Calu3 (cell line): Measurements from ENCODE around the gene NOSTRIN. TPM values are rescaled to one million over a fixed set of nuclear protein-coding genes. Genes with fewer than 3 reads are reported as not detected.
A peak's percentile ranks its signal among the peaks of the same experiment; 100 is the strongest.

Experiments
- BruUV-seq: library from RNA; stranded (reverse); fragments of 400-500 nt; replicated peaks from 2 replicates; lab custom pipeline; 2021; lab: Mats Ljungman, UMichigan
- CTCF ChIA-PET: fragments of 300-600 bp; sonication (Branson Sonifier 250); formaldehyde crosslinking; loops from one replicate; lab custom pipeline; 2022; ENCODE audit warnings: antibody characterized with exemption; lab: Charles Lee
- DNase-seq: peaks from one replicate; pipeline ENCODE4 v3.0.0; 2022
- H3K27ac Mint-ChIP-seq: one replicate; pipeline ENCODE4 v1.8.0; 2022; ENCODE audit warnings: mixed read lengths; ENCODE audit not compliant: unreplicated experiment
- H3K27me3 Mint-ChIP-seq: one replicate; pipeline ENCODE4 v1.8.0; 2022; ENCODE audit warnings: mixed read lengths; ENCODE audit not compliant: unreplicated experiment
- H3K36me3 Mint-ChIP-seq: one replicate; pipeline ENCODE4 v1.8.0; 2022; ENCODE audit warnings: mild to moderate bottlenecking, moderate library complexity, mixed read lengths; ENCODE audit not compliant: insufficient read depth, unreplicated experiment
- H3K4me1 Mint-ChIP-seq: one replicate; pipeline ENCODE4 v1.8.0; 2022; ENCODE audit warnings: mild to moderate bottlenecking, low read depth, mixed read lengths; ENCODE audit not compliant: unreplicated experiment
- H3K4me3 Mint-ChIP-seq: one replicate; pipeline ENCODE4 v1.8.0; 2022; ENCODE audit warnings: mild to moderate bottlenecking, low read depth, moderate library complexity, mixed read lengths; ENCODE audit not compliant: unreplicated experiment
- H3K9me3 Mint-ChIP-seq: one replicate; pipeline ENCODE4 v1.8.0; 2022; ENCODE audit warnings: low read depth, mixed read lengths; ENCODE audit not compliant: unreplicated experiment
- intact Hi-C: fragments of 100-400 bp; cut with micrococcal nuclease; formaldehyde crosslinking; loops from one replicate; pipeline ENCODE4 v1.10.0; 2022; ENCODE audit not compliant: unreplicated experiment
- total RNA-seq: library from RNA; stranded (reverse); gene quantifications from 2 replicates; pipeline ENCODE4 v1.2.3, GENCODE V29; 2022
- TF ChIP-seq, protein P1 (sequence below): fragments of 200-600 bp; IDR thresholded peaks from one replicate; pipeline ENCODE4 v1.8.0; 2022; ENCODE audit warnings: antibody characterized with exemption; ENCODE audit not compliant: unreplicated experiment

Gene NOSTRIN
- total RNA-seq, 1 experiment from 2014 or later: 12.5 TPM

DNA sequence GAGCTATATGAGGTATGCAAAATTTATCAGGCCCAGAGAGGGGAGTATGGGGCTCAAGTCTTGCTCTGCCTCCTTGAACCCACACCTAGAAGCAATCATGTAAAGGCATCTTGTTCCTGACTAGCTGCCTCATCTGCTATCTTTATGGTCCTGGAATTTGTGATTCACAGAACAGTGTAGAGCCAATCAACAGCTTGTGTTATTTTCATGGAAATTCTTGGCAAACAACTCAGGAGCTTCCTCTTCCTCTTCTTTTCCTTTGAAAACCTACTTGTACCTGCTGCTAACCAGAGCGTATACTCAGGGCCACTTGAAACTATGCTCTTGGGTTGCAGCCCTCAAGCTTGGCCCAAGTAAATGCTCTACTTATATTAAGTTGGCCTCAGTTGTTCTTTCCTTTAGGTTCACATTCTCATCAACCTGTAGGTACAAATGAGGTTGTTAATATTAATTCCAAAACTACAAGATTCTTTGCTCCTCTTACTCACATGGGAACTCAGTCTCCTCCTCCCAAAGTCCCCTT, 3.5 kb upstream of the NOSTRIN start:
- Mint-ChIP-seq H3K4me1 (peaks cover 46% of the 10 kb centered on the region), H3K9me3 (no peaks in the 10 kb centered on the region), H3K36me3 (peaks cover 11% of the 10 kb centered on the region), H3K27me3 (no peaks in the 10 kb centered on the region), H3K4me3 (no peak overlapping the region), H3K27ac (no peak overlapping the region)
- no TSS peak for BruUV-seq
- CTCF ChIA-PET: interaction anchor here (0.6 kb wide), 1 partner anchor 179 kb away, joined by 3 read pairs; no protein-coding TSS in a partner anchor
- intact Hi-C loops: no loop called here
- TF ChIP-seq, protein P1, sequence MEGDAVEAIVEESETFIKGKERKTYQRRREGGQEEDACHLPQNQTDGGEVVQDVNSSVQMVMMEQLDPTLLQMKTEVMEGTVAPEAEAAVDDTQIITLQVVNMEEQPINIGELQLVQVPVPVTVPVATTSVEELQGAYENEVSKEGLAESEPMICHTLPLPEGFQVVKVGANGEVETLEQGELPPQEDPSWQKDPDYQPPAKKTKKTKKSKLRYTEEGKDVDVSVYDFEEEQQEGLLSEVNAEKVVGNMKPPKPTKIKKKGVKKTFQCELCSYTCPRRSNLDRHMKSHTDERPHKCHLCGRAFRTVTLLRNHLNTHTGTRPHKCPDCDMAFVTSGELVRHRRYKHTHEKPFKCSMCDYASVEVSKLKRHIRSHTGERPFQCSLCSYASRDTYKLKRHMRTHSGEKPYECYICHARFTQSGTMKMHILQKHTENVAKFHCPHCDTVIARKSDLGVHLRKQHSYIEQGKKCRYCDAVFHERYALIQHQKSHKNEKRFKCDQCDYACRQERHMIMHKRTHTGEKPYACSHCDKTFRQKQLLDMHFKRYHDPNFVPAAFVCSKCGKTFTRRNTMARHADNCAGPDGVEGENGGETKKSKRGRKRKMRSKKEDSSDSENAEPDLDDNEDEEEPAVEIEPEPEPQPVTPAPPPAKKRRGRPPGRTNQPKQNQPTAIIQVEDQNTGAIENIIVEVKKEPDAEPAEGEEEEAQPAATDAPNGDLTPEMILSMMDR: no peak
- no peak for DNase-seq

DNA sequence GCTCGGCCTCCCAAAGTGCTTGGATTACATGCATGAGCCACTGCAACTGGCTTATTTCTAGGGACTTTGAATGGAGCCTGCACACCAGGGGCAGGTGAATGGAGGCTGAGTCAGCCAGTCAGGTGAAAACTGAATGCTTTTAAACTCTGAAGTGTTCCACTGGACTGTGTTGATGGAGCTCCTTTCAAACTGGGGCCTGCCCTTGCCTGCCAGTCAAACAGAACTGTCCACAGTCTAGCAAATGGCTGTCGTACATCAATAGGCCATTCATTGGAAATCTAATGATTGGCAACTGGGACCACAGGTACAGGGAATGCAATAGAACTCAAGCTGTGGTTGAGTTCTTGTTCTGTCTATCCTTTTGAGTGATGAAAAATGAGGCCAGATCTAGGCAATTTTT, 966 bp upstream of the NOSTRIN start:
- intact Hi-C loops: no loop called here
- Mint-ChIP-seq H3K27ac (peak overlapping the region; percentile 65), H3K4me1 (peaks cover 49% of the 10 kb centered on the region), H3K36me3 (peaks cover 11% of the 10 kb centered on the region), H3K4me3 (no peak overlapping the region), H3K27me3 (no peaks in the 10 kb centered on the region), H3K9me3 (no peaks in the 10 kb centered on the region)
- no TSS peak for BruUV-seq
- no peak for DNase-seq
- CTCF ChIA-PET: no interaction called here
- TF ChIP-seq, protein P1: no peak

DNA sequence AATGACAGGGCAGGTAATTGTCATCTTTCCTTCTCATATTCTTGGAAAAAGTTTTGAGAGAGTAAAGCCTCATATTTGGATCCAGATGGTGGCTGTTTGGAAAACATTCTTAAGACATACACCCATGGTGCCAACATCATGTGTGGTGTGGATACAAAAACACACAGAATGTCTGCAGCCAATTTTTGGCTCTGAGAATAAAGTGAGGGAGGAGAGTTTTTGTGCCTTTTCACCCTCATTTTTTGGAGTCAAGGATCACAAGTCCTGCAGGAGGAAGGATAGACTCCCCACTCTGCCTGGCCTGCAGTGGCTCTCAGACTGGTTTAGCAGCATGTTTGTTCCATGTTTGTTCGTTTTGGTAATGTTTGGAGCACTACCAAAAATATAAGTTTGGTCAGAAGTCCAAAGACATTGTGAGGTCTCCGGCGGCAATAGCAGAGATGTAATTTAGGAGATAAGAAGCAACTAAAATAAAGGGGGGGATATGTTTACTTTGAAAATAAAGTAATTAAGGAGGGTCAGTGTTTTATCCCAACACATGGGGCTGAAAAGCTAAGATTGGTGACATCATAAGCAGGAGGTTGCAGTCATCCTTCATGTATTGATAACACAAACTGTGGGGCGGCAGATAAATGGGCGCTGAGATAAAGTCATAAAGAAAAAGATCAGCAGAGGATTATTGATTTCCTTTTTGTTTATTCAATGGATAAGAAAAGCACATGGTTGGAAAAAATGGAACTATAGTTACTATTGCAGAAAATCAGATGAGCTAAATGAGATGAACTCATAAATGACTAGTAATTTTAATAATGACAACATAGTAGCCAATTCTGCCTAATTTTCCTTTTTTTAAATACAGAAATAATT, 655 bp downstream of the NOSTRIN start:
- DNase-seq: peak; percentile 24
- peak overlapping the region; percentile 65 for H3K27ac Mint-ChIP-seq
- peaks cover 47% of the 10 kb centered on the region for H3K4me1 Mint-ChIP-seq

DNA sequence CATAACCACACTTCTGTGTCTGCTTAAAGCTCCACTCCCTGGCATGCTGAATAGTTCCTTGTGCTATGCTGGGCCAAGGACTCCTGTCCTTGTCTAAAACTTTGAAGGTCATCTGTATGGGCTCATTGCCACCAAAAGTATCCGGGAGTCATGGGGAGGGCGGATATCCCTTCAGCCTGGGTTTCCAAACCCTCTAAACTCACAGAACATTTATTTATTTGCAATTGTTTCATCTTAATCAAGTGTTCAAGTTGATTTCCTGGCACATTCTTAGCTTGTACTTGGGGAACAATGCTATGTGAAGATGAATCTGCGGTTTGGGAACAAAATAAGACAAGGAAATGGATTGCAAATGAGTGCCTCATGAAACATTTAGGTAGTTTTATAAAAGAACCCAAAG, 1.8 kb downstream of the NOSTRIN start:
- peak overlapping the region; percentile 65 for H3K27ac Mint-ChIP-seq
- no peaks in the 10 kb centered on the region for H3K9me3 Mint-ChIP-seq
- H3K27me3 Mint-ChIP-seq: no peaks in the 10 kb centered on the region
- peaks cover 36% of the 10 kb centered on the region for H3K4me1 Mint-ChIP-seq
- BruUV-seq: no TSS peak
- TF ChIP-seq, protein P1: no peak
- CTCF ChIA-PET: interaction anchor here (1.8 kb wide), 1 partner anchor 11 kb away, joined by 6 read pairs; no protein-coding TSS in a partner anchor
- intact Hi-C loops: loop anchor here (1.0 kb wide), 1 partner anchor 247 kb away; no protein-coding TSS in a partner anchor
- peaks cover 11% of the 10 kb centered on the region for H3K36me3 Mint-ChIP-seq
- no peak for DNase-seq
- peak overlapping the region; percentile 68 for H3K4me3 Mint-ChIP-seq

More for the DNA sequence above, 655 bp downstream of the NOSTRIN start:
- CTCF ChIA-PET: interaction anchor here (1.2 to 1.8 kb wide), 2 partner anchors 12 to 18 kb away, joined by 3 to 6 read pairs; no protein-coding TSS in a partner anchor
- peaks cover 11% of the 10 kb centered on the region for H3K36me3 Mint-ChIP-seq
- TSS peak; percentile 82 for BruUV-seq
- no peaks in the 10 kb centered on the region for H3K9me3 Mint-ChIP-seq
- H3K4me3 Mint-ChIP-seq: peak overlapping the region; percentile 68
- H3K27me3 Mint-ChIP-seq: no peaks in the 10 kb centered on the region
- TF ChIP-seq, protein P1: no peak
- intact Hi-C loops: no loop called here
